ENCODE measurements around the gene KRTAP10-12. TPM values are rescaled to one million over a fixed set of nuclear protein-coding genes. Genes with fewer than 3 reads are reported as not detected.
"Not testable (repeated sequence)": the region's sequence is repeated elsewhere in the genome, so short reads cannot be mapped to it uniquely, and the experiment has no call there.

Gene KRTAP10-12
- total RNA-seq, 1 donor from 2014 or later: not detected

DNA sequence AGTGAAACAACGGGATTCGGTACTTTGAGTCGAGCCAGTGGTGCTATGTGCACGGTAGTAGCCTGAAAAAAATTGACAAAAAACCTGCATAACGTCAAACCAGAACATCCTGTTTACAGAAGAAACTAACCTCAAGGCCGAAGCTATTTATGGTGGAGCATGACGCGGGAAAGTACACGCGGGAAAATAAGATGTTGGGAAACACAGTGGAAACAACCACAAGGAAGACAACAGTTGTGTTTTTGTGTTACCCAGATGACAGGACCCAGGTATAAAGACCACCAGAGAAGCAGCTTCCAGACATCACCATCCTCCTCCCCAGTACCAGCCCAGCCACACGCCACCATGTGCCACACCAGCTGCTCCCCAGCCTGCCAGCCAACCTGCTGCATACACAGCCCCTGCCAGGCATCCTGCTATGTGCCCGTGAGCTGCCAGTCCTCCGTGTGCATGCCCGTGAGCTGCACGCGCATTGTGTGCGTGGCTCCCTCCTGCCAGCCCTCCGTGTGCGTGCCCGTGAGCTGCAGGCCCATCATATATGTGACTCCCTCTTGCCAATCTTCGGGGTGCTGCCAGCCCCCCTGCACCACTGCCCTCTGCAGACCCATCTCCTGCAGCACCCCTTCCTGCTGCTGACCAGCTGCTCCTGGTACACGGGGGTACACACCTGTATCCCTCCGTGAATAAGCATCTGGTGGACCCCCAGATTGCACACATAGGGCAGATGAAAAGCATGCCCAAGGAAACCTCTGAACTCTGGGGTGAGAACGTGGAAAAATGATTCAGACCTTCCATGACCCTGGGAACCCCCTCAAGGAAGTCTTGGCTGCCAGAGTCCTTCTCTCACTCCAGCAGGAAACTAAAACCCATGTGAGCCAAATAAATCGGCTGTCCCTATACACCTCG, 39.1 kb upstream of the KRTAP10-12 start, which contains the start of gene KRTAP12-3:
Gene KRTAP12-3 (plus strand): TSS at position 298 of the 906 bp plus-strand sequence. CDS start 48 bp downstream, at position 346.
- no peaks in the 10 kb centered on the region for H3K4me1 Mint-ChIP-seq
- H3K27me3 Mint-ChIP-seq (ENCODE audit: low read depth): peaks cover 7% of the 10 kb centered on the region
- H3K27ac Mint-ChIP-seq: no peak within 1 kb of the TSS
- no peak within 1 kb of the TSS for H3K4me3 Mint-ChIP-seq
- peaks cover 1% of the 10 kb centered on the region for H3K36me3 Mint-ChIP-seq
- TF ChIP-seq, protein P1, sequence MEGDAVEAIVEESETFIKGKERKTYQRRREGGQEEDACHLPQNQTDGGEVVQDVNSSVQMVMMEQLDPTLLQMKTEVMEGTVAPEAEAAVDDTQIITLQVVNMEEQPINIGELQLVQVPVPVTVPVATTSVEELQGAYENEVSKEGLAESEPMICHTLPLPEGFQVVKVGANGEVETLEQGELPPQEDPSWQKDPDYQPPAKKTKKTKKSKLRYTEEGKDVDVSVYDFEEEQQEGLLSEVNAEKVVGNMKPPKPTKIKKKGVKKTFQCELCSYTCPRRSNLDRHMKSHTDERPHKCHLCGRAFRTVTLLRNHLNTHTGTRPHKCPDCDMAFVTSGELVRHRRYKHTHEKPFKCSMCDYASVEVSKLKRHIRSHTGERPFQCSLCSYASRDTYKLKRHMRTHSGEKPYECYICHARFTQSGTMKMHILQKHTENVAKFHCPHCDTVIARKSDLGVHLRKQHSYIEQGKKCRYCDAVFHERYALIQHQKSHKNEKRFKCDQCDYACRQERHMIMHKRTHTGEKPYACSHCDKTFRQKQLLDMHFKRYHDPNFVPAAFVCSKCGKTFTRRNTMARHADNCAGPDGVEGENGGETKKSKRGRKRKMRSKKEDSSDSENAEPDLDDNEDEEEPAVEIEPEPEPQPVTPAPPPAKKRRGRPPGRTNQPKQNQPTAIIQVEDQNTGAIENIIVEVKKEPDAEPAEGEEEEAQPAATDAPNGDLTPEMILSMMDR (IDR thresholded peaks at IDR 0.05; ENCODE audit: unreplicated experiment): no peak
- peaks cover 24% of the 10 kb centered on the region for H3K9me3 Mint-ChIP-seq
- DNase-seq (ENCODE audit: low spot score in 2 of 2, unreplicated experiment in 2 of 2): peak in 1 of 2 experiments; percentile 20

DNA sequence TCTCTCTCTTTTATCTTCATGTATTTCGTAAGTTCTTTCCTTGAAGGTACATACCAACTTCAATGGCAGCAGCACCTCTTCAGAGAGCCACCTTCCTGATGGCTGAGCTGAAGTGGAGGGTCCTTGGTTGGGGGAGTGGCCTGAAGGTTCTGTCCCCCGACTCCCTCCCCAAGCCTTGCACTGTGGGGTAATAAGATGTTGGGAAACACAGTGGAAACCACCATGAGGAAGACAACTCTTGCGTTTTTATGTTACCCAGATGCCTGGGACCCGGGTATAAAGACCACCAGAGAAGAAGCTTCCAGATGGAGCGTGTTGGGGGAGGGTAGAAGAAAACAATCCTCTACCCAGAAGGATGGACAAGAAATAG, 38.4 kb upstream of the KRTAP10-12 start:
- Mint-ChIP-seq H3K4me3 (no peak overlapping the region), H3K27ac (no peak overlapping the region), H3K36me3 (peaks cover 1% of the 10 kb centered on the region), H3K4me1 (no peaks in the 10 kb centered on the region), H3K27me3 (ENCODE audit: low read depth) (peaks cover 7% of the 10 kb centered on the region), H3K9me3 (peaks cover 30% of the 10 kb centered on the region)
- TF ChIP-seq, protein P1 (IDR thresholded peaks at IDR 0.05; ENCODE audit: unreplicated experiment): no peak
- peak in 1 of 2 experiments; percentile 16 for DNase-seq (ENCODE audit: low spot score in 2 of 2, unreplicated experiment in 2 of 2)

DNA sequence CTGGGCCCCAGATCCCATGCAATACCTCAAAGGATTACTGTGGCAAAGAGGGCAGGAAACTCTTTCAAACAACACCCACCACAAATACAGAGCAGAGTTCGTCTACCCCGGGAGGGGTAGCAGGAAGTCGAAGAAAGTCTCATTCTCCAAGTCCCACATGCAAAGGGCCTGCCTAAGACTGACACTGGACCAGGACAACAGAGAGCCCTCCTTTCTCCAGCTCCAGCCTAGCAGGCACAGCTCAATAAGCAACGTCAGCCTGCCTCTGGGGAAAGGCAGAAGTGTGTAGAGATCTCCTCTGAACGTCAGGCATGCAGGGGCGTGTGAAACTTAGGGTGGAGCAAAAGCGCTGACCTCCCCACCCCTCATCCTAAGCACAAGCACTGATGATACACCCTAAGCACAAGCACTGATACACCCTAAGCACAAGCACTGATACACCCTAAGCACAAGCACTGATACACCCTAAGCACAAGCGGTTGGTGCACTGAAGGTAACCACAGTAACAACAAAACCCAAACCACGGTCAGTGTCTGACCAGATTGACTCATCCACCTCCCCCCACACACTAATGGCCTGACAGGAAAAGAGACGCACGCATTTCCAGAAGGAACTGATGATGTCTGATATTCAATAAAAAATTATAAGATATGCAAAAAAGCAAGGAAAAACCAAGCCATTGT, 37.9 kb upstream of the KRTAP10-12 start:
- Mint-ChIP-seq H3K9me3 (peaks cover 35% of the 10 kb centered on the region), H3K27me3 (ENCODE audit: low read depth) (peaks cover 7% of the 10 kb centered on the region), H3K27ac (no peak overlapping the region), H3K4me1 (no peaks in the 10 kb centered on the region), H3K36me3 (peaks cover 1% of the 10 kb centered on the region), H3K4me3 (no peak overlapping the region)
- TF ChIP-seq, protein P1 (IDR thresholded peaks at IDR 0.05; ENCODE audit: unreplicated experiment): no peak
- peak in 1 of 2 experiments; percentile 13 for DNase-seq (ENCODE audit: low spot score in 2 of 2, unreplicated experiment in 2 of 2)

DNA sequence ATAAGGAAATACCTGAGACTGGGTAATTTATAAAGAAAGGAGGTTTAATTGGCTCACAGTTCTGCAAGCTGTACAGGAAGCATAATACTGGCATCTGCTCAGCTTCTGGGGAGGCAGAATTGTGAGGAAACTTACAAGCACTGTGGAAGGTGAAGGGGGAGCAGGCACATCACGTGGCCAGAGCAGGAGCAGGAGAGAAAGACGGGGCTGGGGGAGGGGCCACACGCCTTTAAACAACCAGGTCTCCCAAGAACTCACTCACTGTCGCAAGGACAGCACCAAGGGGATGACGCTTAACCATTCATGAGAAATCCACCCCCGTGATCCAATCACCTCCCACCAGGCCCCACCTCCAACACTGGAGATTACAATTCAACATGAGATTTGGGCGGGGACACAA, 35.4 kb upstream of the KRTAP10-12 start:
- H3K27ac Mint-ChIP-seq; H3K4me3 Mint-ChIP-seq; H3K4me1 Mint-ChIP-seq; H3K27me3 Mint-ChIP-seq (ENCODE audit: low read depth); H3K36me3 Mint-ChIP-seq: not testable (repeated sequence)
- DNase-seq (ENCODE audit: low spot score in 2 of 2, unreplicated experiment in 2 of 2): peak in 1 of 2 experiments; percentile 7
- H3K9me3 Mint-ChIP-seq: peaks cover 31% of the 10 kb centered on the region

DNA sequence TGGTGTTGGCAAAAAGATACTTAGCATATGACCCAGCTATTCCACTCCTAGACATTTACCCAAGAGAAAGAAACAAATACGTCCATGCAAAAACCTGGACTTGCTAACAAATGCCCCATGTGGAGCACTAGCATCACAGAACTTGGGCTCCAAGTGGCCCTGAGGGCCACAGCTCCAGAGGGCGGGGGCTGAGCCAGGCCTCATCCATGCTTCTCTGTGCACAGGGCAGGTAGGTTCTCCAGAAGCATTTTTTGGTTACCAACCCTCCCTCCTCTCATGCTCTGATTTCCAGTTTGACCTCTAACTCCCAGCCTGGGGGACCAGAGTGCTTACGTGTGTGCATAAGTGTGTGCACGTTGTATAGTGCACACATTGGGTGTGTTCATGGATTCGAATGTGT, 32.3 kb upstream of the KRTAP10-12 start:
- Mint-ChIP-seq H3K36me3 (no peaks in the 10 kb centered on the region), H3K27me3 (ENCODE audit: low read depth) (peaks cover 4% of the 10 kb centered on the region), H3K4me1 (peaks cover 4% of the 10 kb centered on the region), H3K27ac (no peak overlapping the region), H3K9me3 (peaks cover 36% of the 10 kb centered on the region), H3K4me3 (no peak overlapping the region)
- no peak for DNase-seq (ENCODE audit: low spot score in 2 of 2, unreplicated experiment in 2 of 2)
- TF ChIP-seq, protein P1 (IDR thresholded peaks at IDR 0.05; ENCODE audit: unreplicated experiment): no peak

Data from mesothelial cell of epicardium (in vitro differentiated cells).